DND-41 (cell line): Measurements from ENCODE around the gene TRRAP.

ENCODE experiments used
- EZH2 ChIP-seq: IDR thresholded peaks from 3 replicates; pipeline ENCODE4 v1.6.1; 2012; ENCODE audit warnings: borderline replicate concordance, low read depth, mild to moderate bottlenecking, moderate library complexity, low read length, inconsistent platforms; ENCODE audit not compliant: severe bottlenecking
- TF ChIP-seq, protein P1 (sequence below): IDR thresholded peaks from 2 replicates; pipeline ENCODE4 v1.5.1; 2012; ENCODE audit warnings: borderline replicate concordance, low read length, moderate library complexity, mild to moderate bottlenecking; ENCODE audit not compliant: poor library complexity, severe bottlenecking; ENCODE audit errors: extremely low read depth

DNA sequence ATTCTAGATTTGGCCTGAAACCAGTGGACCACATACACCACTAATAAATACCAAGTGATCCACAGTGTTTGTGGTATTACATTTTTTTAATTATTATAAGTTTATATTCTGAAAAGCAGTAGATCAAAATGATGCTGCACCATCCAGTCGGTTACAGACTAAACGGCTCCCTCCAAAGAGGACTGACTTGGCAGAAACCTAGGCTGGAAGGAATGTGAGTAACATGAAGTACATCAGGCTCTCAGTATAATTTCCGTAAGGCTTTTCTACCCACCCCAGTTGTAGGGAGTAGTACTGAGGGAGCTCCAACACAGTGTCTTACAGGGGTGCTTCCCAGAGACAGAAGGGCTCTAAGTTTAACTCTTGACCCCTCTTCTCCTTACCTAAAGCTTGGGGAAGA lies 119.5 kb downstream of the TRRAP start:
- TF ChIP-seq, protein P1, sequence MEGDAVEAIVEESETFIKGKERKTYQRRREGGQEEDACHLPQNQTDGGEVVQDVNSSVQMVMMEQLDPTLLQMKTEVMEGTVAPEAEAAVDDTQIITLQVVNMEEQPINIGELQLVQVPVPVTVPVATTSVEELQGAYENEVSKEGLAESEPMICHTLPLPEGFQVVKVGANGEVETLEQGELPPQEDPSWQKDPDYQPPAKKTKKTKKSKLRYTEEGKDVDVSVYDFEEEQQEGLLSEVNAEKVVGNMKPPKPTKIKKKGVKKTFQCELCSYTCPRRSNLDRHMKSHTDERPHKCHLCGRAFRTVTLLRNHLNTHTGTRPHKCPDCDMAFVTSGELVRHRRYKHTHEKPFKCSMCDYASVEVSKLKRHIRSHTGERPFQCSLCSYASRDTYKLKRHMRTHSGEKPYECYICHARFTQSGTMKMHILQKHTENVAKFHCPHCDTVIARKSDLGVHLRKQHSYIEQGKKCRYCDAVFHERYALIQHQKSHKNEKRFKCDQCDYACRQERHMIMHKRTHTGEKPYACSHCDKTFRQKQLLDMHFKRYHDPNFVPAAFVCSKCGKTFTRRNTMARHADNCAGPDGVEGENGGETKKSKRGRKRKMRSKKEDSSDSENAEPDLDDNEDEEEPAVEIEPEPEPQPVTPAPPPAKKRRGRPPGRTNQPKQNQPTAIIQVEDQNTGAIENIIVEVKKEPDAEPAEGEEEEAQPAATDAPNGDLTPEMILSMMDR = no peak
- no peak for TF ChIP-seq EZH2
